Nephron (organoid): Measurements from ENCODE around the gene CCND1.

ENCODE experiments used
- H3K27ac Mint-ChIP-seq, 3 experiments: 2 replicates each; pipeline ENCODE4 v1.8.0; 2020; ENCODE audit warnings: mixed read lengths in 3 of 3, mild to moderate bottlenecking in 2 of 3, moderate library complexity in 1 of 3
- H3K27me3 Mint-ChIP-seq: 2 replicates; pipeline ENCODE4 v1.8.0; 2021; ENCODE audit warnings: low read depth, mild to moderate bottlenecking, moderate library complexity, mixed read lengths
- H3K36me3 Mint-ChIP-seq: 2 replicates; pipeline ENCODE4 v1.8.0; 2020; ENCODE audit warnings: low read depth, mixed read lengths
- H3K4me1 Mint-ChIP-seq: 2 replicates; pipeline ENCODE4 v1.8.0; 2020; ENCODE audit warnings: mixed read lengths
- H3K4me3 Mint-ChIP-seq, 3 experiments: 2 replicates each; pipeline ENCODE4 v1.8.0; 2020; ENCODE audit warnings: mild to moderate bottlenecking in 3 of 3, mixed read lengths in 3 of 3, moderate library complexity in 2 of 3
- H3K9me3 Mint-ChIP-seq: 2 replicates; pipeline ENCODE4 v1.8.0; 2020; ENCODE audit warnings: mixed read lengths
- CTCF ChIP-seq, 3 experiments: fragments of 200-600 bp; sonication (generic); IDR thresholded peaks; one replicate each; pipeline ENCODE4 v1.5.0; 2021; ENCODE audit warnings: antibody characterized with exemption in 3 of 3; ENCODE audit not compliant: unreplicated experiment in 3 of 3

The CCND1 gene

GRCh38 chr11:69667619-69668604, 27.0 kb downstream of the CCND1 start:
- no peak for TF ChIP-seq CTCF (IDR thresholded peaks at IDR 0.05; ENCODE audit: unreplicated experiment in 3 of 3)
- H3K4me1 Mint-ChIP-seq, result peaks cover 7% of the 10 kb centered on the region
- peaks cover 25% of the 10 kb centered on the region for H3K36me3 Mint-ChIP-seq
- H3K9me3 Mint-ChIP-seq, result no peaks in the 10 kb centered on the region
- no peak overlapping the region for H3K27ac Mint-ChIP-seq
- no peaks in the 10 kb centered on the region for H3K27me3 Mint-ChIP-seq
- H3K4me3 Mint-ChIP-seq, result no peak overlapping the region

- Mint-ChIP-seq H3K4me3 (no peak overlapping the region), H3K36me3 (peaks cover 23% of the 10 kb centered on the region), H3K27ac (no peak overlapping the region), H3K27me3 (no peaks in the 10 kb centered on the region), H3K4me1 (peaks cover 17% of the 10 kb centered on the region), H3K9me3 (no peaks in the 10 kb centered on the region)
- no peak for TF ChIP-seq CTCF (IDR thresholded peaks at IDR 0.05; ENCODE audit: unreplicated experiment in 3 of 3)
Observed at GRCh38 chr11:69669486-69669885, 28.5 kb downstream of the CCND1 start.

- Mint-ChIP-seq H3K4me1 (peaks cover 19% of the 10 kb centered on the region), H3K4me3 (peak overlapping the region; percentile 67 to 79 (median 74)), H3K27me3 (no peaks in the 10 kb centered on the region), H3K9me3 (no peaks in the 10 kb centered on the region), H3K27ac (peak overlapping the region in 2 of 3 experiments; percentile 45 to 48), H3K36me3 (peaks cover 23% of the 10 kb centered on the region)
- peak; percentile 91 to 97 (median 95) for TF ChIP-seq CTCF (IDR thresholded peaks at IDR 0.05; ENCODE audit: unreplicated experiment in 3 of 3)
Observed at GRCh38 chr11:69670158-69670845, 29.3 kb downstream of the CCND1 start.

- Mint-ChIP-seq H3K27me3 (no peaks in the 10 kb centered on the region), H3K4me1 (peaks cover 21% of the 10 kb centered on the region), H3K27ac (no peak overlapping the region), H3K4me3 (peak overlapping the region; percentile 46 to 74 (median 66)), H3K36me3 (peaks cover 23% of the 10 kb centered on the region), H3K9me3 (no peaks in the 10 kb centered on the region)
- no peak for TF ChIP-seq CTCF (IDR thresholded peaks at IDR 0.05; ENCODE audit: unreplicated experiment in 3 of 3)
Observed at GRCh38 chr11:69671734-69672465, 30.9 kb downstream of the CCND1 start.

GRCh38 chr11:69674267-69674885, 33.4 kb downstream of the CCND1 start:
- Mint-ChIP-seq H3K36me3 (peaks cover 12% of the 10 kb centered on the region), H3K9me3 (no peaks in the 10 kb centered on the region), H3K4me3 (peak overlapping the region; percentile 95 to 98 (median 97)), H3K27me3 (no peaks in the 10 kb centered on the region), H3K27ac (no peak overlapping the region), H3K4me1 (peaks cover 21% of the 10 kb centered on the region)
- no peak for TF ChIP-seq CTCF (IDR thresholded peaks at IDR 0.05; ENCODE audit: unreplicated experiment in 3 of 3)
